ENCODE data around the gene TENT5C. TPM values are rescaled to one million over a fixed set of nuclear protein-coding genes. Genes with fewer than 3 reads are reported as not detected.

Gene TENT5C
- total RNA-seq, 2 donors from 2014 or later = 17.0 to 20.1 TPM

DNA sequence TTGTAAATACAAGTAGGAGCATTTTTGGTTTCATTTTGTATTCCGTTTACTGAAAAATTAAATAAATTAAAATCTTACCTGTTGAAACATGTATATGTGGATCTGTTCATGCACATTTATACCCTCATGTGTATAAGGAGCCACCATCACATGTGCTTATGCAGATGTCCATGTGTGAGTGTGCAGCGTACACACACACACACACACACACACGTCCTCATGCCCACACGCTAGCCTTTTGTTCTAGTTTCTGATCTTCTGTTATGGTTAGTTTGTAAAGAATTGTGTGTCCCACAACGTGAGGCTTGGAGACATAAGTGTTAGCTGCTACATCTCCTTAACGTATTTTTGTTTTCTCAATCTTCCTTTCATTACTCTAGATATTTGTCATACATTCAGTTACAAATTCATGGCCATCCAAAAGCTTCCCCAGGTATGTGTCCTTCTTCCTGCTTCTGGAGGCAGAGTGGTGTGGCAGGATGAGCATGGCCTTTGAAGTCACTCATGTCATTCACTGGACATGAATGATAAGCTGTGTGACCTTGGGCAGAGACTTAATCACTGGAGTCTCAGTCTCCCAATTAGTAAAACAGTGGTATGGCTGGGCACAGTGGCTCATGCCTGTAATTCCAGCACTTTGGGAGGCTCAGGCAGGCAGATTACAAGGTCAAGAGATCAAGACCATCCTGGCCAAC, 54.6 kb downstream of the TENT5C start:
- Histone ChIP-seq H3K4me1 (peaks cover 0 to 21% of the 10 kb centered on the region in 2 donors), H3K9me3 (no peaks in the 10 kb centered on the region), H3K36me3 (no peaks in the 10 kb centered on the region), H3K27me3 (no peaks in the 10 kb centered on the region), H3K27ac (no peak overlapping the region), H3K4me3 (no peak overlapping the region)
- TF ChIP-seq, protein P1, sequence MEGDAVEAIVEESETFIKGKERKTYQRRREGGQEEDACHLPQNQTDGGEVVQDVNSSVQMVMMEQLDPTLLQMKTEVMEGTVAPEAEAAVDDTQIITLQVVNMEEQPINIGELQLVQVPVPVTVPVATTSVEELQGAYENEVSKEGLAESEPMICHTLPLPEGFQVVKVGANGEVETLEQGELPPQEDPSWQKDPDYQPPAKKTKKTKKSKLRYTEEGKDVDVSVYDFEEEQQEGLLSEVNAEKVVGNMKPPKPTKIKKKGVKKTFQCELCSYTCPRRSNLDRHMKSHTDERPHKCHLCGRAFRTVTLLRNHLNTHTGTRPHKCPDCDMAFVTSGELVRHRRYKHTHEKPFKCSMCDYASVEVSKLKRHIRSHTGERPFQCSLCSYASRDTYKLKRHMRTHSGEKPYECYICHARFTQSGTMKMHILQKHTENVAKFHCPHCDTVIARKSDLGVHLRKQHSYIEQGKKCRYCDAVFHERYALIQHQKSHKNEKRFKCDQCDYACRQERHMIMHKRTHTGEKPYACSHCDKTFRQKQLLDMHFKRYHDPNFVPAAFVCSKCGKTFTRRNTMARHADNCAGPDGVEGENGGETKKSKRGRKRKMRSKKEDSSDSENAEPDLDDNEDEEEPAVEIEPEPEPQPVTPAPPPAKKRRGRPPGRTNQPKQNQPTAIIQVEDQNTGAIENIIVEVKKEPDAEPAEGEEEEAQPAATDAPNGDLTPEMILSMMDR (IDR thresholded peaks at IDR 0.05) = no peak
- DNase-seq (ENCODE audit: low spot score) = no peak

DNA sequence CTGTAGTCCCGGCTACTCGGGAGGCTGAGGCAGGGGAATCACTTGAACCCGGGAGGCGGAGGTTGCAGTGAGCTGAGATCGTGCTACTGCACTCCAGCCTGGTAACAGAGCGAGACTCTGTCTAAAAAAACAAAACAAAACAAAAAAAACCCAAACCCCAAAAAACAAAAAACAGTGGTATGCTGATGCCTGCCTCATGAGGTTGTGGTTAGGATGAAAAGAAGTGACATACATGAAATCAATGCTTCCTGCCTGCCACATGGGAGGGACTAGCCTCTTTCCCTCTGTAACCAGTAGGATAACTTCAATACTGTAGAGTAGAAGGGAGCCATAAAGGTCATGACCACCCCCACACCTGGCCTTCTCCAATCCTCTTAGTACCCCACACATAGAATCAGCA, 55.2 kb downstream of the TENT5C start:
- no peak overlapping the region for H3K27ac ChIP-seq
- TF ChIP-seq, protein P1 (IDR thresholded peaks at IDR 0.05) = no peak
- no peak for DNase-seq (ENCODE audit: low spot score)
- no peaks in the 10 kb centered on the region for H3K9me3 ChIP-seq
- H3K4me3 ChIP-seq = no peak overlapping the region
- H3K36me3 ChIP-seq = no peaks in the 10 kb centered on the region
- no peaks in the 10 kb centered on the region for H3K27me3 ChIP-seq
- H3K4me1 ChIP-seq = peaks cover 0 to 19% of the 10 kb centered on the region in 2 donors

DNA sequence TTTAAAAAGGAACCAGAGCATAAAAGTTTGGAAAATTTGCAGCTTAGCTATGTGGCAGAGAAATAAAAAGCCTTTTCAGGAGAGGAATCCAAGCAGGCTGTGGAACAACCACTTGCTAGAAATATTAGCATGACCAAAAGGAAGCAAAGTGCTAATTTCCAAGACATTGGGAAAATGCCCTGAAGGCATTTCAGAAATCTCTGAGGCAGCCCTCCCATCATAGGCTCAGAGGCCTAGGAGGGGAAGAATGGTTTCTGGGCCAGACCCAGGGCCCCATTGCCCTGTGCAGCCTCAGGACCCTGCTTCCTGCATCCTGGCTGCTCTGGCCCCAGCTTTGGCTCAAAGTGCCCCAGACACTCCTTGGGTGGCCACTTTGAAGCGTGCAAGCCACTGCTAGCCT, 56.8 kb downstream of the TENT5C start:
- H3K36me3 ChIP-seq = no peaks in the 10 kb centered on the region
- TF ChIP-seq, protein P1 (IDR thresholded peaks at IDR 0.05) = no peak
- H3K27ac ChIP-seq = no peak overlapping the region
- H3K27me3 ChIP-seq = no peaks in the 10 kb centered on the region
- no peak for DNase-seq (ENCODE audit: low spot score)
- H3K4me1 ChIP-seq = peaks cover 0 to 7% of the 10 kb centered on the region in 2 donors
- H3K9me3 ChIP-seq = no peaks in the 10 kb centered on the region
- no peak overlapping the region for H3K4me3 ChIP-seq

DNA sequence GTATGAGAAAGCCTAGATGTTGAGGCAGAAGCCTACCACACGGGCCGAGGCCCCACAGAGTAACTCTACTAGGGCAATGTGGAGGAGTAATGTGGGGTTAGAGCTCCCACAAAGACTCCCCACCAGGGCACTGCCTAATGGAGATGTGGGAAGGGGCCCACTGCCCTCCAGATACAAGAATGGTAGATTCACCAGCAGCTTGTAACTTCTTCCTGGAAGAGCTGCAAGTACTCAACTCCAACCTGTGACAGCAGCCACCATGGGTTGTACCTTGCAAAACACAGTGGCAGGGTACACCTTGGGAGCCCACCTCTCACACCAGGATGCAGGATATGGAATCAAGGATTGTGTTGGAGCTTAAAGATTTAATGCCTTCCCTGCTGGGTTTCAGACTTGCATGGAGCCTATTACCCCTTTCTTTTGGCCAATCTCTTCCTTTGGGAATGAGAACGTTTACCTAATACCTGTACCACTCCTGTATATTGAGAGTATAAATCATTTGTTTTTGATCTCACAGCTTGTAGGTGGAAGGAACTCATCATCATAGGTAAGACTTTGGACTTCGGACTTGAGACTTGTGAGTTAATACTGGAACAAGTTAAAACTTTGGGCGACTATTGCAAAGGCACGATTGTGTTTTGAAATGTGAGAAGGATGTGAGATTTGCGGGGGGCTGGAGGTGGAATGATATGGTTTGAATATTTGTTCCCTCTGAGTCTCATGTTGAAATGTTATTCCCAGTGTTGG, 57.5 kb downstream of the TENT5C start:
- no peak for DNase-seq (ENCODE audit: low spot score)
- H3K4me3 ChIP-seq = no peak overlapping the region
- peaks cover 0 to 7% of the 10 kb centered on the region in 2 donors for H3K4me1 ChIP-seq
- no peaks in the 10 kb centered on the region for H3K27me3 ChIP-seq
- no peak overlapping the region for H3K27ac ChIP-seq
- no peaks in the 10 kb centered on the region for H3K9me3 ChIP-seq
- TF ChIP-seq, protein P1 (IDR thresholded peaks at IDR 0.05) = no peak
- no peaks in the 10 kb centered on the region for H3K36me3 ChIP-seq

DNA sequence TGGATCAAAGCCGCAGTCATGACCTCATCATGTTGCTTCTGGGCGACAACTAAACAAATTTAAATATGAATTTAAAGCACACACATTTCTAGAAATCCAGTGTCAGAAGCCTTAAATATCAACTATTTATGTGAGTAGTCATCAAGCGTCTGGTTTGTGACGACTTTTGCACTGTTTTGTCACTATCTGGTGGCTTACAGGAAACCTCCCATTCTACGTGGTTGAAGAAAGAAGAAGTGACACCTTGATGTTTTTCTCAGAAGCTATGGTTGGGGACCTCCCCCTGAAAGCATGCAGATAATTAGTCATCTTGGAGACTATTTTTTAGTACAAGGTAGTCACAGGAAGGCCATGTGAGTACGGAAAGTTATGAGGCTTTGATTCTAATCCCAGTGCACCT, 58.5 kb downstream of the TENT5C start:
- Histone ChIP-seq H3K27me3 (no peaks in the 10 kb centered on the region), H3K9me3 (no peaks in the 10 kb centered on the region), H3K4me3 (no peak overlapping the region), H3K27ac (no peak overlapping the region), H3K36me3 (no peaks in the 10 kb centered on the region), H3K4me1 (peaks cover 0 to 8% of the 10 kb centered on the region in 2 donors)
- DNase-seq (ENCODE audit: low spot score) = no peak
- TF ChIP-seq, protein P1 (IDR thresholded peaks at IDR 0.05) = no peak

All from right atrium auricular region (tissue), 2 donors.